NCI-H1436 (cell line): Measurements from ENCODE around the gene NOX4.
"Not testable (repeated sequence)": the region's sequence is repeated elsewhere in the genome, so short reads cannot be mapped to it uniquely, and the experiment has no call there.

Experiments used
- DNase-seq: peaks from one replicate; lab custom pipeline; 2025; lab: John Stamatoyannopoulos, UW

The NOX4 gene

DNA sequence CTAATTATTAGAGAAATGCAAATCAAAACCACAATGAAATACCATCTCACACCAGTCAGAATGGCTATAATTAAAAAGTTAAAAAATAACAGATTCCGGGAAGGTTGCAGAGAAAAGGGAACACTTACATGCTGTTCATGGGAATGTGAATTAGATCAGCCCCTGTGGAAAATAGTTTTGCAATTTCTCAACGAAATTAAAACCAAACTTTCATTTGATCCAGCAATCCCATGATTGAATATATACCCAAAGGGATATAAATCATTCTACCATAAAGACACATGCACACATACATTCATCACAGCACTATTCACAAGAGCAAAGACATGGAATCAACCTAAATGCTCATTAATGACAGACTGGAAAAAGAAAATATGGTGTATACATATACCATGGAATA, 32.5 kb downstream of the NOX4 start:
- DNase-seq = no peak

- DNase-seq = no peak
These were observed 34.0 kb downstream of the NOX4 start for GRCh38 chr11:89457190-89457589.

DNA sequence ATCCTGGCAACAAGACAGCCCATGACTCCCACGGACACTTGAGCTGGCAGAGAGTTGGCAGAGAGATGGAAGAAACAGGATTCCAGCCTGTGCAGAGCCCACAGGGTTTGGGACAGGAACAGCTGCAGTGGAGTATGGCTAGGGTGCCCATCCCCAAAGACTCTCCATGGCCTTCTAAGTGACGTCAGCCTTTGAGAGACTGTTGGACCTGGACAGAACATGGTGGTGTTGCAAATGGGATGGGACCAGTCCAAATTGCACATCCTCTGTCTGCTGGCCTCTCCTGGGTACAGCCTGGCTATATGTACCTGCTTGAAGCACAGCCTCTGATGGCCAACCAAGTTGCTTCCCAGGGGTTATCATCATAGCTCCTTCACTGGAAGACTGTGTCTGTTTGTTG, 34.5 kb downstream of the NOX4 start:
- no peak for DNase-seq

DNA sequence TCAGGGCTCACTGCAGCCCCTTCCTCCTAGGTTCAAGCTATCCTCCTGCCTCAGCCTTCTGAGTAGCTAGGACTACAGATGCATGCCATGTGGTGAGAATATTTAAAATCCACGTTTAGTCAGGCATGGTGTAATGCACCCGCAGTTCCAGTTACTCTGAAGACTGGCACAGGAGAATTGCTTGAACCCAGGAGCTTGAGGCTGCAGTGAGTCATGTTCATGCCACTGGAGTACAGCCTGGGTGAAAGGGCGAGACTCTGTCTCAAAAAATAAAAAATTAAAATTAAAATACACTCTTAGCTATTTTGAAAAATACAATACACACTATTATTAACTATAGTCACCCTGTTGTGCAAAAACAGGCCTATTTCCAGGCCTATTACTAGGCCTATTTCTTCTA, 38.4 kb downstream of the NOX4 start:
- no peak for DNase-seq

DNA sequence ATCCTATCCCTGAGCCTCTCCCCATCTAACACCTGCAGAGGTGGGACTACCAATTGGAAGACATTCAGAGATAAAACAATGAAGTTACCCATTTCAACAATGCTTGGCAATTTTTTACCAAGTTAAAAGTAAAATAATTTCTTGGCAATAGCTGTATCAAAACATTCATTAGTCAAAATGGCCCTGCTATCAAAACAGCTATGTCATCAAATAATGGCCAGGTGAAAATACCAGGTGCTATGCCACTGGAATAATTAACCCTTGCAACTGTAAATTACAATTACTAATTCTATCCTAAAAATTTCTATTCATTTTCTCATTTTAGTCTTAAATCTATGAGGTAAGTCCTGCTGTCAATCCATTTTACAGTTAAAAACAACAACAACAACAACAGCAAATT, 43.3 kb downstream of the NOX4 start:
- DNase-seq = no peak

DNA sequence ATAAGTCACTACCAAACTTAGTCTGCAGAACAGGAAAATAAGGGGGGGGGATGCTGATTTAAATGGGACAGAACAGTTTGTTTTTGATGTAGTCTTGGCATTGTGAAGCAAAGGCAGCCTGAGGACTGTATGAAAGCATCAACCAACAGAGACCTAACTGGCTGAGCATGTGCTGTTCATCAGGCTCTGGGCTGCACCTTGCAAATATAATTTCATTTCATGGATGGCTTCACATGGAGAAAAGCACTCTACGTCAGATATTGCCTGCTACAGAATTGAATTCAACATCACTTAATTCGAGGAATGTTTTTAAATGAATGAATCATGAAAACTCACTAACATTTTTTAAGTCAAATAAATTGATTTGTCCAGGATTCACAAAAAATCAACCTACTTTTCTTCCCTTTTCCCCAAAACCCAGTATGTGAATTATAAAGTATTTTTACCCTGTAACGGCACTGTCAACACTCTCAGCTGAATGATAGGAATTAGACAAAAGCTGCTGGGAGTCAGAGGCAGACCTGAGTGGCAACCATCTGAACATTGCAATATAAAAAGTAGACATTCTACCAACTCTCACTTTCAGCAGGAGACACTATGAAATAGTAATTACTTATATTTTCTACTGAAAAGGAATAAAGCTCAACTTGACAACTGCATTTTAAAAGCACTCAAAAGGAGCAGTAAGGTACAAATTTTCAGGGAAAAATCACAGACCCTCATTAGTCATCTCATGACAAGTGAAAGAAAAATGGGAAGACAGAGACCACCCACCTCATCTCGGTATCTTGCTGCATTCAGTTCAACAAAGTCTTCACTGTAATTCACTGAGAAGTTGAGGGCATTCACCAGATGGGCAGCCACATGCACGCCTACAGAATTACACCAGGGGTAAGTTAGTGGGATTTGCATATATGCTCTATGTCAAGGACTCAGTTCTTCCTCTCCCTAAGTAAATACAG, 47.5 kb downstream of the NOX4 start:
- no peak for DNase-seq

DNA sequence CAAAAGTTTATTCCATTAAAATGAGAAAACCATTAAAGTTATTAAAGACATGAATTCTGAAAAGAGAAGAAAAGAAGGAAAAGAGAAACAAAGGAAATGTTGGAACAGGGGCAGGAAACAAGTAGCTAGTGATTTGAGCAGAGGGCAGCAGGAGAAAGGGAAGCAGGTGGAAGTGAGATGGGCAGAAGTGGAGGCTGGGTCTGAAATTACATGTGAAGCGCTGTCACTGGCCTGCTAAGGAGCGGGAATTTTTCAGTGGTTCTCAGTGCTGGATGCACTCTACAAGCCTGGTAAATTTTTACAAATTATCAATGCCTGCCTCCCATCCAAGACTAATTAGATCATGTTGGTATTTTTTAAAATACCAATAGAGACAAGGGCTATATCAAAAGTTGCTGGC, 48.4 kb downstream of the NOX4 start:
- DNase-seq = no peak

DNA sequence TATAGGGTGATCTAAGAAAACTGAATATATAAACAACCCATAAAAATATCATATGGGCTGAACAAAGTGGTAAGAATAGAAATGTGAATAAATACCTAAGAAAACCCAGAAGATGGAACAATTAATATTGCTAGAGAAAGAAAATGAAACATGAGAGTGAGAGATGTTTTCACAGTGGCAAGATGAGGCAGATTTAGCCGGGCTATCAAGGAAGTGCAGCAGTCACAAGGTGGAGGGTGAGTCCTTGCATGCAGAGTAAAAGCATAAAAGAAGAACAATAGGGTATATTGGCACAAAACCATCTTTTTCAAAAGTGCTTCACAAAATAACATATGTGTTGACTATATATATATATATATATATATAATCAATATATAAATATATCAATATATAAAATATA, 49.6 kb downstream of the NOX4 start:
- no peak for DNase-seq

DNA sequence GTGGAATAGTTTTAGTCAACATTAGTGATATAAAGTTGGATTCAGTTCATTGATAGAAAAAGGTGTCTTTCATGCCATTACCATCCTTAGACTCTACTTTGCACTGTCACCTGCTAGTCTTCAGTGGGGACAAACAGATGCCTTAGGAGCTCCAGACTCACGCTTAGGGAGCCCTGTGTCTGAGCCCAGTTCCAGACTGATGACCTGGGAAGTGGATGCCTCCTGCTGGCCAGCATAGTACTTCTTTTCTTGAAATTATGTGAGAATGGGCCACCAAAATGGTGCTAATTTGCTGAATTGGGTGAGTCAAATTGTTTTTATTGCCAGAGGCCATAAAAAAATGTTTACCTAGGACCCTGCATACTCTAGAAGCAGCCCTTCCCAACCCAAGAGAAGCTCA, 53.9 kb downstream of the NOX4 start:
- DNase-seq = no peak

GRCh38 chr11:89436071-89436470, 55.1 kb downstream of the NOX4 start:
- DNase-seq = no peak

- DNase-seq = no peak
These were observed 57.9 kb downstream of the NOX4 start for GRCh38 chr11:89433278-89433677.

- DNase-seq = not testable (repeated sequence)
These were observed 59.0 kb downstream of the NOX4 start for GRCh38 chr11:89432182-89432581.

DNA sequence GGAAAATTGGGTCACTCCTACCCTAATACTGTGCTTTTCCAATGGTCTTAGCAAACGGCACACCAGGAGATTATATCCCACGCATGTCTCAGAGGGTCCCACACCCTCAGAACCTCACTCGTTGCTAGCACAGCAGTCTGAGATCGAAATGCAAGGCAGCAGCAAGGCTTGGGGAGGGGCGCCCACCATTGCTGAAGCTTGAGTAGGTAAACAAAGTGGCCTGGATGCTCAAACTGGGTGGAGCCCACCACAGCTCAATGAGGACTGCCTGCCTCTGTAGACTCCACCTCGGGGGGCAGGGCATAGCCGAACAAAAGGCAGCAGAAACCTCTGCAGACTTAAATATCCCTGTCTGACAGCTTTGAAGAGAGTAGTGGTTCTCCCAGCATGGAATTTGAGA, 64.7 kb downstream of the NOX4 start:
- DNase-seq = not testable (repeated sequence)

DNA sequence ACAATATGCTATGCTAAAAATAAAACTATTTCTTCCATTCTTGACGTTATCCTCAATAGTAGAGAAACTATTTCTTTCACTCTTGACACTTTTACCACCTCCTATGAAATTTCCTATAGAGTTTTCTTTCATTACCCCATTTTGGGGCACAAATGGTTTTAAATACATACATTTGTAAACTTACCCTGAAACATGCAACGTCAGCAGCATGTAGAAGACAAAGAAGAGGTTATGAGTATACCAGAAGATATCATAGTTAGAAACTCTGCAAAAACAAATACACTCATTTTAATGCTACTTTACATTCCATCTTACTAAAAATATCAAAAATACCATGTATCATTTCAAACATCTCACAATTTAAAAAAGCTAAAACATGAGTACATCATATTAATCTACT, 69.5 kb downstream of the NOX4 start:
- no peak for DNase-seq

DNA sequence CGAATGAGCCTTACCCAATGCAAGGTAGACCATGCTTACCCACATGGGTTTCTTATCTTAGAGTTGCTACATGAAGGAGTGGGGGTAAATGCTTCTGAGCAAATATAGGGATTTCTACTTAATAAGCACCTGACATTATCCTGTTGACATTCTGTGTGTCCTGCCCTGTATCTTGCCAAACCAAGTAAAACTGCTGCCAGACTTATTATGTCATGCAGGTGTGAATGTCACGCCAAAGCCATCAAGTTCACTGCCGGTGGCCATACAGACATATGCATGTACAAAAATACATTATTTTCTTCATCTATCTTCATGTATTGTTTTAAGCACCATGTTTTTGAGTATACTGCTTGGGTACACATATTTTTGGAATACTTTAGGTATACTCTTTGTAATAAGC, 70.2 kb downstream of the NOX4 start:
- DNase-seq = no peak

DNA sequence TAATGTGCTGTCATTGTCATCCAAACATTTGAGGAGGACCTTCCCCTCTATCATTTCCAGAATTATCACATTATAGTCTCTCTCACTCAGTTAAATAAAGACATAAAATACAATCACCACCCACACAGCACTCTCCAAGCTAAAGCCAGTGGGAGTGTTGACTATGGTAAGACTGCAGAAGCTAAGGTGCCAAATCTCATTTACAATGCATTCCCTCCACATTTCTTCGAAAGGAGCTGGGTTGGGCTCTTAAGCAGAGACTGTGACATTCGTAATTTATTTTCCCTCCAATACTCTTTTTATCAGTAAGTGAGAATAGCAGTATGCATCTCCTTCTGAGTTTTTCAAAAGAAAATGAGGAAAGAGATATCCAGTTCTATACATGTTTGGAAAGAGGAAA, 74.2 kb downstream of the NOX4 start:
- no peak for DNase-seq

- DNase-seq = not testable (repeated sequence)
These were observed 80.1 kb downstream of the NOX4 start for GRCh38 chr11:89411112-89411511.

DNA sequence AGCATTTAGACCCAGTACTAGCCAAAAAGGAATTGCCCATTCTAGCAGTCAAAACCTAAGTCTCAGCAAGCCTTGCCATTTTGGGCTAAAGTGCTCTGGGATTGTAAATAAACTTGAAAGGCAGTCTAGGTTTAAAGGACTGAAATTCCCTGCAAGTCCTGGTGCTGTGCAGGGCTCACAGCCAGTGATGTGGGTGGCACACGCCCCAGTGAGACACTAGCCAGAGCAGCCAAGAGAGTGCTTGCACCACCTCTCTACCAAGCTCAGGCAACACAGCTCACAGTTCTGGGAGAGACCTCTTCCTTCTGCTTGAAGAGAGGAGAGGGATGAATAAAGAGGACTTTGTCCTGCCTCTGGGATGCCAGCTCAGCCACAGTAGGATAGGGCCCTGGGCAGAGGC, 80.5 kb downstream of the NOX4 start:
- DNase-seq = not testable (repeated sequence)

DNA sequence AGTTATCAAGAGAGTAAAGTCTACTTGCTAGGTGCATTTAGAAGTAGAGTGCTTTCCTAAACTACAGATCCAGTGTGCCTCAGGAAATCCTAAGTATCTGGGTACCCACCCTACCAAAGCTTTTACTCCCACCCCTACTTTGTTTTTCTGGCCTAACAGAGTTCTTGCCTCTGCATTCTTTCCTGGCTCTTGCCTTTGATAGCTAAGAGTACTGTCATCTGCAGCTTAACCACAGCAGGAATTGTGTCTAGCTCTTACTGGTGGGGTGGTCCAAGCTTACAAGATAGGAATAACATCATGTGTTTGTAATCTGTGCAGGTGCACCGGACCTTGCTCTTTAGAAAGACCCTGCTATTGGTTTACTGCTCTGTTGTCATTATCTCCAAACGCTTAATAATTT, 82.7 kb downstream of the NOX4 start:
- not testable (repeated sequence) for DNase-seq

GRCh38 chr11:89405629-89406028, 85.5 kb downstream of the NOX4 start:
- no peak for DNase-seq

DNA sequence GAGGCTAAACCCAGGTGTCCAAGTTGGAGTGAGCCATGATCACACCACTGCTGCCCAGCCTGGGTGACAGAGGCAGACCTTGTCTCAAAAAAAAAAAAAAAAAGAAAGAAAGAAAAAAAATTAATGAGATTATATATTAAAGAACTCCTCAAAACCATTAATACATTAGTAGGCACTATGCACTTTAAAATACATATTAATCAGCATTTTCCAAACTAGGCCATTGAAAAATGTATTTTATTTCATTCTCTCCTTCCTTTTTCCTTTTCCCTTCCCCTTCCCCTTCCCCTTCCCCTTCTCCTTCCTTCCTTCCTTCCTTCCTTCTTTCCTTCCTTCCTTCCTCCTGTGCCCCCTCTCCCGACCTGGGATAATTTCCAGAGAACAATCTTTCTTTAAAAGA, 99.5 kb downstream of the NOX4 start:
- DNase-seq = not testable (repeated sequence)

- DNase-seq = not testable (repeated sequence)
These were observed 103.7 kb downstream of the NOX4 start for GRCh38 chr11:89387501-89387900.

DNA sequence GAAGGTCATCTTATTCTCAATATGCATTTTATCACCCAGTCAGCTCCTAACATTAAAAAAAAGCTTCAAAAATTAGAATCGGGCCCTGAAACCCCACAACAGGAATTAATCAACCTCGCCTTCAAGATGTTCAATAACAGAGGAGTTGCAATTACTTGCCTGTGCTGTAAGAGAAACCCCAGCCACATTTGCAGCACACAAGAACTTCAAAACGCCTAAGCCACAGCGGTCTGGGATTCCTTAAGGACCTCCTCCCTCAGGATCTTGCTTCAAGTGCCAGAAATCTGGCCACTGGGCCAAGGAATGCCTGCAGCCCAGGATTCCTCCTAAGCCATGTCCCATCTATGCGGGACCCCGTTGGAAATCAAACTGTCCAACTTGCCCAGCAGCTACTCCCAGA, 108.2 kb downstream of the NOX4 start:
- DNase-seq = not testable (repeated sequence)

- DNase-seq = no peak
These were observed 110.1 kb downstream of the NOX4 start for GRCh38 chr11:89381094-89381493.
